Calu3 (cell line): ENCODE results near the gene AQP9. TPM values are rescaled to one million over a fixed set of nuclear protein-coding genes. Genes with fewer than 3 reads are reported as not detected.

Source experiments
- Bru-seq: library from RNA; stranded (reverse); fragments of 400-500 nt; gene quantifications from one replicate; lab custom pipeline; 2021; lab: Mats Ljungman, UMichigan
- BruChase-seq, 2 experiments: library from RNA; stranded (reverse); fragments of 400-500 nt; gene quantifications; one replicate each; lab custom pipeline; 2021; lab: Mats Ljungman, UMichigan
- BruUV-seq: library from RNA; stranded (reverse); fragments of 400-500 nt; replicated peaks from 2 replicates; lab custom pipeline; 2021; lab: Mats Ljungman, UMichigan
- CTCF ChIA-PET: fragments of 300-600 bp; sonication (Branson Sonifier 250); formaldehyde crosslinking; loops from one replicate; lab custom pipeline; 2022; ENCODE audit warnings: antibody characterized with exemption; lab: Charles Lee
- DNase-seq: peaks from one replicate; pipeline ENCODE4 v3.0.0; 2022
- H3K27ac Mint-ChIP-seq: one replicate; pipeline ENCODE4 v1.8.0; 2022; ENCODE audit warnings: mixed read lengths; ENCODE audit not compliant: unreplicated experiment
- H3K27me3 Mint-ChIP-seq: one replicate; pipeline ENCODE4 v1.8.0; 2022; ENCODE audit warnings: mixed read lengths; ENCODE audit not compliant: unreplicated experiment
- H3K36me3 Mint-ChIP-seq: one replicate; pipeline ENCODE4 v1.8.0; 2022; ENCODE audit warnings: mild to moderate bottlenecking, moderate library complexity, mixed read lengths; ENCODE audit not compliant: insufficient read depth, unreplicated experiment
- H3K4me1 Mint-ChIP-seq: one replicate; pipeline ENCODE4 v1.8.0; 2022; ENCODE audit warnings: mild to moderate bottlenecking, low read depth, mixed read lengths; ENCODE audit not compliant: unreplicated experiment
- H3K4me3 Mint-ChIP-seq: one replicate; pipeline ENCODE4 v1.8.0; 2022; ENCODE audit warnings: mild to moderate bottlenecking, low read depth, moderate library complexity, mixed read lengths; ENCODE audit not compliant: unreplicated experiment
- H3K9me3 Mint-ChIP-seq: one replicate; pipeline ENCODE4 v1.8.0; 2022; ENCODE audit warnings: low read depth, mixed read lengths; ENCODE audit not compliant: unreplicated experiment
- intact Hi-C: fragments of 100-400 bp; cut with micrococcal nuclease; formaldehyde crosslinking; loops from one replicate; pipeline ENCODE4 v1.10.0; 2022; ENCODE audit not compliant: unreplicated experiment
- long read RNA-seq: library from polyadenylated mRNA; stranded (forward); transcript quantifications from one replicate; pipeline ENCODE4 v2.0.0, GENCODE V29; 2022
- total RNA-seq: library from RNA; stranded (reverse); gene quantifications from 2 replicates; pipeline ENCODE4 v1.2.3, GENCODE V29; 2022
- TF ChIP-seq, protein P1 (sequence below): fragments of 200-600 bp; IDR thresholded peaks from one replicate; pipeline ENCODE4 v1.8.0; 2022; ENCODE audit warnings: antibody characterized with exemption; ENCODE audit not compliant: unreplicated experiment

Gene AQP9, protein sequence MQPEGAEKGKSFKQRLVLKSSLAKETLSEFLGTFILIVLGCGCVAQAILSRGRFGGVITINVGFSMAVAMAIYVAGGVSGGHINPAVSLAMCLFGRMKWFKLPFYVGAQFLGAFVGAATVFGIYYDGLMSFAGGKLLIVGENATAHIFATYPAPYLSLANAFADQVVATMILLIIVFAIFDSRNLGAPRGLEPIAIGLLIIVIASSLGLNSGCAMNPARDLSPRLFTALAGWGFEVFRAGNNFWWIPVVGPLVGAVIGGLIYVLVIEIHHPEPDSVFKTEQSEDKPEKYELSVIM
- total RNA-seq: not detected in 2 replicates
- Bru-seq, nascent RNA: not detected
- not detected for BruChase-seq, experiment 1, labeled RNA remaining after a 6-hour chase
- not detected for BruChase-seq, experiment 2, labeled RNA remaining after a 2-hour chase
- long read RNA-seq: 0 reads

DNA sequence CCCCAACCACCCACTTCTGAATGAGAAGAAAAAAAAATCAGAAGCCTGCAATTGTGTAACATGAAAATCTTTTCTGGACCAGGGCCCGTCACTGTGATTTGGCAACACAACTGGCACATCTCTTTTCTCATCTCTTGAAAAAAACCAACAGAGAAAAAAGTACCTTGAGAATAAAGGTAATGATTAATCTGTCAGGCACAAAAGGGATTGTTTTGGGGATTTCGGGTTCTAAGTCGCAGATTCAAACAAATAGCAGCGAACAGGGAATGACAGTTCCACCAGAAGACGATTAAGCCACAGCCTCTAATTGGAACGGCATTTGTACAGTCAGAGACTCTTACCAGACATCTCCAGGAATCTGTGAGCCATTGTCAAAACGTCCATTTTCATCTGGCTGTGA lies at the start of gene AQP9:
AQP9 (plus strand) TSS at position 276 of the 400 bp plus-strand sequence. CDS start 185 bp downstream, outside the sequence.
- TF ChIP-seq, protein P1, sequence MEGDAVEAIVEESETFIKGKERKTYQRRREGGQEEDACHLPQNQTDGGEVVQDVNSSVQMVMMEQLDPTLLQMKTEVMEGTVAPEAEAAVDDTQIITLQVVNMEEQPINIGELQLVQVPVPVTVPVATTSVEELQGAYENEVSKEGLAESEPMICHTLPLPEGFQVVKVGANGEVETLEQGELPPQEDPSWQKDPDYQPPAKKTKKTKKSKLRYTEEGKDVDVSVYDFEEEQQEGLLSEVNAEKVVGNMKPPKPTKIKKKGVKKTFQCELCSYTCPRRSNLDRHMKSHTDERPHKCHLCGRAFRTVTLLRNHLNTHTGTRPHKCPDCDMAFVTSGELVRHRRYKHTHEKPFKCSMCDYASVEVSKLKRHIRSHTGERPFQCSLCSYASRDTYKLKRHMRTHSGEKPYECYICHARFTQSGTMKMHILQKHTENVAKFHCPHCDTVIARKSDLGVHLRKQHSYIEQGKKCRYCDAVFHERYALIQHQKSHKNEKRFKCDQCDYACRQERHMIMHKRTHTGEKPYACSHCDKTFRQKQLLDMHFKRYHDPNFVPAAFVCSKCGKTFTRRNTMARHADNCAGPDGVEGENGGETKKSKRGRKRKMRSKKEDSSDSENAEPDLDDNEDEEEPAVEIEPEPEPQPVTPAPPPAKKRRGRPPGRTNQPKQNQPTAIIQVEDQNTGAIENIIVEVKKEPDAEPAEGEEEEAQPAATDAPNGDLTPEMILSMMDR: no peak
- no peaks in the 10 kb centered on the region for H3K9me3 Mint-ChIP-seq
- DNase-seq: no peak
- CTCF ChIA-PET: no interaction called here
- no peaks in the 10 kb centered on the region for H3K4me1 Mint-ChIP-seq
- peaks cover 63% of the 10 kb centered on the region for H3K27me3 Mint-ChIP-seq
- no peak within 1 kb of the TSS for H3K27ac Mint-ChIP-seq
- no peak within 1 kb of the TSS for H3K4me3 Mint-ChIP-seq
- intact Hi-C loops: no loop called here
- no peaks in the 10 kb centered on the region for H3K36me3 Mint-ChIP-seq
- BruUV-seq: no TSS peak

DNA sequence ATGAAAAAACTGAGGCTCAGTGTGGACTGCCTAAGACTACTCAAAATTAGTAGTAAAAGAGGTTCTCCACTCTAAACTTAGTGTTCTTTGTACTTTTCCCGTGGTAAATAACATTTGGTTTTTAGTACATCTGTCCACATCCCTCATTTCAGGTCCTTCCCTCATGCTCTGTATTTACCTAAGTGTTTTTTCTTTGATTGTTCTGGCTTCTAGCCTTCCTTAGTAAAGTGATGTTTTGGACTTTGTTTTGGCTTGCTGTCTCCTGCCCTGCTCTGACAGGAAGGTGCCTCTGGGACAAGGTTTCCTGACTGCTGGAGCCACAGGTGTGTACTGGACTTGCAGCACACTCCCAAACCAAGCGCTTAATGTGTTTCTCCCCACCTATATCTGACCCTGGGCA lies 42.8 kb upstream of the AQP9 start:
- intact Hi-C loops: no loop called here
- no peak for DNase-seq
- no peak overlapping the region for H3K4me3 Mint-ChIP-seq
- CTCF ChIA-PET: no interaction called here
- BruUV-seq: no TSS peak
- TF ChIP-seq, protein P1: no peak
- no peaks in the 10 kb centered on the region for H3K36me3 Mint-ChIP-seq
- H3K4me1 Mint-ChIP-seq: no peaks in the 10 kb centered on the region
- no peaks in the 10 kb centered on the region for H3K9me3 Mint-ChIP-seq
- no peak overlapping the region for H3K27ac Mint-ChIP-seq
- peaks cover 51% of the 10 kb centered on the region for H3K27me3 Mint-ChIP-seq

DNA sequence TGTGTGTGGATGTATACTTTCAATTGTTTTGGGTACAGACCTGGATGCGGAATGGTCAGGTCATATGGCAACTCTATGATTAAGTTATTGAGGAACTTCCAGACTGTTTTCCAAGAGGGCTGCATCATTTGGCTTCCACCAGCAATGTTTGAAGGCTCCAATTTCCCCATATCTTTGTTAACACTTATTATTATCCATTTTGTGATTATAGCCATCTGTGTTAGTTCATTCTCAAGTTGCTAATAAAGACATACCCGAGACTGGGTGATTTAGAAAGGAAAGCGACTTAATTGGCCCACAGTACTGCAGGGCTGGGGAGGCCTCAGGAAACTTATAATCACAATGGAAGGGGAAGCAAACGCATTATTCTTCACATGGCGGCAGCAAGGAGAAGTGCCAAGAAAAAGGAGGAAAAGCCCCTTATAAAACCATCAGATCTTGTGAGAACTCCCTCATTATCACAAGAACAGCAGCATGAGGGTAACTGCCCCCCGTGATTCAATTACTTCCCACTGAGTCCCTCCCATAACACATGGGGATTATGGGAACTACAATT lies 41.6 kb upstream of the AQP9 start:
- Mint-ChIP-seq H3K36me3 (no peaks in the 10 kb centered on the region), H3K4me1 (no peaks in the 10 kb centered on the region), H3K27ac (no peak overlapping the region), H3K9me3 (no peaks in the 10 kb centered on the region), H3K4me3 (no peak overlapping the region), H3K27me3 (peaks cover 63% of the 10 kb centered on the region)
- CTCF ChIA-PET: no interaction called here
- DNase-seq: no peak
- TF ChIP-seq, protein P1: no peak
- intact Hi-C loops: no loop called here
- BruUV-seq: no TSS peak

DNA sequence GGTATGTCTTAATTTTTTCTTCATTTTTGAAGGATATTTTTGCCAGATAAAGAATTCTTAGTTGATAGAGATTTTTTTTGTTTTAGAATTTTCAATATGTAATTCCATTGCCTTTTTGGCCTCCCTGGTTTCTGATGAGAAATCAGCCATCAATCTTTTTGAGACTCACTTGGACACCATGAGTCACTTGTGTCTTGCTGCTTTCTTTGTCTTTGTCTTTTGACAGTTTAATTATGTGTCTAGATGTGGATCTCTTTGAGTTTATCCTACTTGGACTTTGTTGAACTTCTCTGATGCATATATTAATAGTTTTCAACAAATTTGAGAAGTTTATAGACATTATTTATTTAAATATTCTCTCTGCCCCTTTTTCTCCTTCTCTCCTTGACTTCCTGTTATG lies 34.7 kb upstream of the AQP9 start:
- H3K9me3 Mint-ChIP-seq: no peaks in the 10 kb centered on the region
- CTCF ChIA-PET: no interaction called here
- BruUV-seq: no TSS peak
- H3K4me1 Mint-ChIP-seq: no peaks in the 10 kb centered on the region
- no peak overlapping the region for H3K4me3 Mint-ChIP-seq
- peaks cover 58% of the 10 kb centered on the region for H3K27me3 Mint-ChIP-seq
- H3K27ac Mint-ChIP-seq: no peak overlapping the region
- no peaks in the 10 kb centered on the region for H3K36me3 Mint-ChIP-seq
- intact Hi-C loops: no loop called here
- TF ChIP-seq, protein P1: no peak
- DNase-seq: no peak
